ENCODE results near the gene WBP4. TPM values are rescaled to one million over a fixed set of nuclear protein-coding genes. Genes with fewer than 3 reads are reported as not detected.
"Not testable (repeated sequence)": the region's sequence is repeated elsewhere in the genome, so short reads cannot be mapped to it uniquely, and the experiment has no call there.

WBP4 gene
- total RNA-seq, 1 donor from 2014 or later: 9.4 TPM

DNA sequence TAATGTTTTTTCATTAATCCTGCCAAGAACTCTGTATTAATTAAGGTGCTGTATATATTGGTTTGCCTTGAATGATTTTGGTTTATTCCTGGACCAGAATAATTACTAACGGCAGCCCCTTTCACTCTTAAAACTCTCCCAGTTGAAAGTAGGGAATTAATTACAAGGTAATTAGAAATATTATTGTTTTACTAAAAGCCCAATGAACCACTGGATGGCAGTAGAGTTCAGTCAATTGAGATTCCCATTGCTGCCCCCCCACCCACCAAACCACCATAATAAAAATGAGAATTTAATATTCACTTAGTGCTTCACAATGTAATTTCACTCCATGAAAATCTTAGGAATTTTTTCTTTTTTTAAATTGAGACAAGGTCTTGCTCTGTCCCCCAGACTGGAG lies 13.7 kb downstream of the WBP4 start:
- peak; percentile 66 for TF ChIP-seq CTCF (IDR thresholded peaks at IDR 0.05; ENCODE audit: unreplicated experiment)
- H3K27me3 Mint-ChIP-seq (ENCODE audit: low read depth): no peaks in the 10 kb centered on the region
- no peak for DNase-seq (ENCODE audit: low spot score in 2 of 2, unreplicated experiment in 2 of 2)
- H3K4me3 Mint-ChIP-seq: no peak overlapping the region
- H3K9me3 Mint-ChIP-seq: peaks cover 18% of the 10 kb centered on the region
- H3K4me1 Mint-ChIP-seq: no peaks in the 10 kb centered on the region
- peaks cover 55% of the 10 kb centered on the region for H3K36me3 Mint-ChIP-seq
- no peak overlapping the region for H3K27ac Mint-ChIP-seq

GRCh38 chr13:41075485-41075884 lies 14.2 kb downstream of the WBP4 start:
- H3K27ac Mint-ChIP-seq: no peak overlapping the region
- peaks cover 55% of the 10 kb centered on the region for H3K36me3 Mint-ChIP-seq
- no peak for TF ChIP-seq CTCF (IDR thresholded peaks at IDR 0.05; ENCODE audit: unreplicated experiment)
- H3K9me3 Mint-ChIP-seq: peaks cover 18% of the 10 kb centered on the region
- no peaks in the 10 kb centered on the region for H3K4me1 Mint-ChIP-seq
- H3K27me3 Mint-ChIP-seq (ENCODE audit: low read depth): no peaks in the 10 kb centered on the region
- no peak for DNase-seq (ENCODE audit: low spot score in 2 of 2, unreplicated experiment in 2 of 2)
- H3K4me3 Mint-ChIP-seq: no peak overlapping the region

GRCh38 chr13:41077475-41077874 lies 16.2 kb downstream of the WBP4 start:
- Mint-ChIP-seq H3K4me1 (no peaks in the 10 kb centered on the region), H3K36me3 (peaks cover 55% of the 10 kb centered on the region), H3K27me3 (ENCODE audit: low read depth) (no peaks in the 10 kb centered on the region), H3K4me3 (no peak overlapping the region), H3K27ac (no peak overlapping the region), H3K9me3 (peaks cover 18% of the 10 kb centered on the region)
- TF ChIP-seq CTCF (IDR thresholded peaks at IDR 0.05; ENCODE audit: unreplicated experiment): no peak
- no peak for DNase-seq (ENCODE audit: low spot score in 2 of 2, unreplicated experiment in 2 of 2)

- no peak for TF ChIP-seq CTCF (IDR thresholded peaks at IDR 0.05; ENCODE audit: unreplicated experiment)
- H3K27ac Mint-ChIP-seq: no peak overlapping the region
These were observed 18.4 kb downstream of the WBP4 start for GRCh38 chr13:41079725-41080124.

DNA sequence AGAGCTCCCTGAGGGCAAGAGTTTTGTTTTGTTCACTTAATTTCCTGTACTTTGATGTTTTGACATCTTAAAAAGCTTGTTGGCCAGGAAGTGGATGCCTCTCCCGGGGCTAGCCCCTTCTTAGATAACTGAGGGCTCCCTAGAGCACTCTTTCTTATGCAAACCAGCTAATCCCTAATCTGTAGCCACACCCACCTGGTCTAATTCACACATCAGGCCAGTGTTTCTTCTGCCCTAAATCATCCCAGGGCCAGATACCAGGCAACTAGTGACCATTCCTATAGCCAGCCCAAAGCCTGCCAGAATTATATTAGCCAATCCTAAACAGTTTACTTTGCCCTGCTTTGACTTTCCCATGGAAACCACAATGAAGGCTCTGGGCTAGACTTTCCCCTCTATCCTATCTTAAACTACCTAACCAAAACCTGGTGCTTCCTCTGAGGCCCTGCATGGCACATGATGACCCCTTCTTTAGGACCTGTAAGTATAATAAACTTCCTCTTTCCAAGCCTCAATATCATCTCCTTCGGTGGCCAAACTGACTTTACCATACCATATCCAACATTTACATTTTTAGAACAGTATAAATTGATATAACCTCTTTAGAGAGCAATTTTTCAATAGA lies 24.8 kb downstream of the WBP4 start:
- no peak overlapping the region for H3K27ac Mint-ChIP-seq
- H3K27me3 Mint-ChIP-seq (ENCODE audit: low read depth): no peaks in the 10 kb centered on the region
- TF ChIP-seq CTCF (IDR thresholded peaks at IDR 0.05; ENCODE audit: unreplicated experiment): no peak
- no peak overlapping the region for H3K4me3 Mint-ChIP-seq
- peaks cover 11% of the 10 kb centered on the region for H3K36me3 Mint-ChIP-seq
- no peak for DNase-seq (ENCODE audit: low spot score in 2 of 2, unreplicated experiment in 2 of 2)
- H3K9me3 Mint-ChIP-seq: no peaks in the 10 kb centered on the region
- H3K4me1 Mint-ChIP-seq: no peaks in the 10 kb centered on the region

More at GRCh38 chr13:41079725-41080124, 18.4 kb downstream of the WBP4 start:
- Mint-ChIP-seq H3K27me3 (ENCODE audit: low read depth) (no peaks in the 10 kb centered on the region), H3K9me3 (peaks cover 18% of the 10 kb centered on the region), H3K36me3 (peaks cover 56% of the 10 kb centered on the region), H3K4me3 (no peak overlapping the region), H3K4me1 (no peaks in the 10 kb centered on the region)
- DNase-seq (ENCODE audit: low spot score in 2 of 2, unreplicated experiment in 2 of 2): no peak

GRCh38 chr13:41095681-41096080 lies 34.4 kb downstream of the WBP4 start:
- H3K36me3 Mint-ChIP-seq; DNase-seq (ENCODE audit: low spot score in 2 of 2, unreplicated experiment in 2 of 2); H3K4me1 Mint-ChIP-seq; H3K27ac Mint-ChIP-seq; H3K9me3 Mint-ChIP-seq; H3K4me3 Mint-ChIP-seq; H3K27me3 Mint-ChIP-seq (ENCODE audit: low read depth): not testable (repeated sequence)
